Astrocyte of the cerebellum (primary cell): Measurements from ENCODE around the gene LRIG1.
A peak's percentile ranks its signal among the peaks of the same experiment; 100 is the strongest.

Experiments
- DNase-seq: peaks from one replicate; pipeline ENCODE4 v3.0.0-alpha.2; 2011; ENCODE audit warnings: low read depth
- H3K4me3 ChIP-seq: 2 replicates; pipeline ENCODE4 v1.5.1; 2011; ENCODE audit warnings: mild to moderate bottlenecking, low read depth, low read length, moderate library complexity
- CTCF ChIP-seq: IDR thresholded peaks from 2 replicates; pipeline ENCODE4 v1.5.1; 2012; ENCODE audit warnings: low read length, low read depth, moderate library complexity, mild to moderate bottlenecking; ENCODE audit errors: missing control alignments
- in situ Hi-C: cut with HindIII; loops from 2 replicates; pipeline ENCODE4 v1.10.0; 2017; ENCODE audit warnings: low sequenced_read_pairs

LRIG1 gene

GRCh38 chr3:66407611-66408218 lies 93.1 kb downstream of the LRIG1 start:
- DNase-seq, result no peak
- TF ChIP-seq CTCF, result peak; percentile 93
- in situ Hi-C loops, result loop anchor here (5.0 kb wide), 1 partner anchor 415 kb away; no protein-coding TSS in a partner anchor
- no peak overlapping the region for H3K4me3 ChIP-seq

GRCh38 chr3:66406831-66407610 lies 93.8 kb downstream of the LRIG1 start:
- no peak for DNase-seq
- no peak for TF ChIP-seq CTCF
- no peak overlapping the region for H3K4me3 ChIP-seq
- in situ Hi-C loops, result loop anchor here (5.0 kb wide), 1 partner anchor 415 kb away; no protein-coding TSS in a partner anchor

GRCh38 chr3:66406163-66406562 lies 94.7 kb downstream of the LRIG1 start:
- in situ Hi-C loops, result loop anchor here (5.0 kb wide), 1 partner anchor 416 kb away; no protein-coding TSS in a partner anchor
- no peak overlapping the region for H3K4me3 ChIP-seq
- no peak for DNase-seq
- no peak for TF ChIP-seq CTCF

GRCh38 chr3:66405701-66406091 lies 95.1 kb downstream of the LRIG1 start:
- peak; percentile 51 for DNase-seq
- H3K4me3 ChIP-seq, result no peak overlapping the region
- no peak for TF ChIP-seq CTCF
- in situ Hi-C loops, result loop anchor here (5.0 kb wide), 1 partner anchor 417 kb away; no protein-coding TSS in a partner anchor

GRCh38 chr3:66404903-66405700 lies 95.7 kb downstream of the LRIG1 start:
- H3K4me3 ChIP-seq, result no peak overlapping the region
- no peak for DNase-seq
- TF ChIP-seq CTCF, result no peak

GRCh38 chr3:66404197-66404596 lies 96.6 kb downstream of the LRIG1 start:
- no peak overlapping the region for H3K4me3 ChIP-seq
- DNase-seq, result no peak
- in situ Hi-C loops, result no loop called here
- TF ChIP-seq CTCF, result no peak

More at GRCh38 chr3:66404903-66405700, 95.7 kb downstream of the LRIG1 start:
- in situ Hi-C loops, result loop anchor here (5.0 kb wide), 1 partner anchor 417 kb away; no protein-coding TSS in a partner anchor
